Nephron progenitor cell (in vitro differentiated cells): ENCODE measurements around the gene GRIK5.

Experiments used
- DNase-seq: peaks from one replicate; pipeline ENCODE4 v3.0.0; 2021
- H3K27ac Mint-ChIP-seq: 2 replicates; pipeline ENCODE4 v1.8.0; 2021; ENCODE audit warnings: mild to moderate bottlenecking, moderate library complexity, mixed read lengths
- H3K27me3 Mint-ChIP-seq: 2 replicates; pipeline ENCODE4 v1.8.0; 2021; ENCODE audit warnings: mild to moderate bottlenecking, low read depth, mixed read lengths; ENCODE audit not compliant: poor library complexity
- H3K36me3 Mint-ChIP-seq: 2 replicates; pipeline ENCODE4 v1.8.0; 2021; ENCODE audit warnings: low read depth, mixed read lengths
- H3K4me1 Mint-ChIP-seq: 2 replicates; pipeline ENCODE4 v1.8.0; 2021; ENCODE audit warnings: mixed read lengths
- H3K4me3 Mint-ChIP-seq: 2 replicates; pipeline ENCODE4 v1.8.0; 2021; ENCODE audit warnings: mild to moderate bottlenecking, moderate library complexity, mixed read lengths
- H3K9me3 Mint-ChIP-seq: 2 replicates; pipeline ENCODE4 v1.8.0; 2021; ENCODE audit warnings: mild to moderate bottlenecking, moderate library complexity, mixed read lengths
- TF ChIP-seq, protein P1 (sequence below): fragments of 200-600 bp; sonication (generic); IDR thresholded peaks from 2 replicates; pipeline ENCODE4 v1.5.0; 2021; ENCODE audit warnings: antibody characterized with exemption

Gene GRIK5

DNA sequence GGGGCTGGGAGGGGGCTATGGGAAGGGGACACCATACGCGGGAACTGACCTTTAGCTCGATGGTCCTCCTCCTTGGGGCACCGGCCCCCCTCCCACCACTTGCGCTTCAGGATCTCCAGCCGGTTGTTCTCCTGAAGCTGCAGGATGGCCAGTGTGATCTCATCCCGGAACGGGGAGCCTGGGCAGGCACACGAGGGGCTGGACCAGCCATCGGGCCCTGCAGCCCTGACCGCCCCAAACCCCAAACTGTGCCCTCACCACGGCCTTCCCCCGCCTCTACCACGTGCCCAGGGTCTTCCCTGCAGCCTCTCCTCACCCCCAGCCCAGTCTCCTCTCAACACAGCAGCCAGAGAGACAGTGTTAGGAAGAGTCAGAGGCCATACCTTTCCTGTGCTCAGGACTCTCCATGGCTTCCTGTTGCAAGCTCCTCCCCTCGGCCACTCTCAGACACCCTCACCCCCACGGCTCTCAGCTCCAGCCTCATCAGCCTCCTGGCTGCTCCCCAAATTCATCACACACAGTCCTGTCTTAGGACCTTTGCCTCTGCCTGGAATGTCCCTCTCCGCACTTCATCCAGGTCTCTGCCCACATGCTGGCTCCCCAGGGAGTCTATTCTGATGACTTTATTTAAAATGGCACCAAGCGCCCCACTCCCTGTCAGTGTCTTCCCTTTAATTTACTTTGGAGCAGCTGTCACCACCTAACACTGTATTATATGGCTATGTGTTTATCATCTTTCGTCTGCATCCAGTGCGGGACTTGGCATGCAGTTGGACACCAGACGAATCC is 66.3 kb downstream of the GRIK5 start:
- Mint-ChIP-seq H3K27ac (no peak overlapping the region), H3K4me3 (no peak overlapping the region), H3K4me1 (peaks cover 5% of the 10 kb centered on the region)

DNA sequence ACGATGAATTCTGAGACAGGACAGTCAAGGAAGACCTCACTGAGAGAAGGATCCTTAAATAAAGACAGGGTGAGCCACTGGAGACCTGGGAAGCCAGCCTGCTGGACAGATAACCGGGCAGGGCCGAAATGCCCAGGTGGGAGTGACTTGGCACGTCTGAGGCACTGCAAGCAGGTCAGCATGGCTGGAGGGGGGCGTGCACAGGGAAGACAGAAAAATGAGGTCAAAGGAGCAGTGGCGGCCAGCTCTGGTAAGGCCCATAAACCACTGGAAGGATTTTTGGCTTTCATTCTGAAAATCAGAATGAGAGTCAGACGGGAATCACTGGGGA is 70.2 kb downstream of the GRIK5 start:
- Mint-ChIP-seq H3K27ac (no peak overlapping the region), H3K27me3 (peaks cover 88% of the 10 kb centered on the region), H3K9me3 (no peaks in the 10 kb centered on the region), H3K4me1 (peaks cover 20% of the 10 kb centered on the region), H3K36me3 (no peaks in the 10 kb centered on the region), H3K4me3 (peak overlapping the region; percentile 72)
- DNase-seq = no peak
- TF ChIP-seq, protein P1, sequence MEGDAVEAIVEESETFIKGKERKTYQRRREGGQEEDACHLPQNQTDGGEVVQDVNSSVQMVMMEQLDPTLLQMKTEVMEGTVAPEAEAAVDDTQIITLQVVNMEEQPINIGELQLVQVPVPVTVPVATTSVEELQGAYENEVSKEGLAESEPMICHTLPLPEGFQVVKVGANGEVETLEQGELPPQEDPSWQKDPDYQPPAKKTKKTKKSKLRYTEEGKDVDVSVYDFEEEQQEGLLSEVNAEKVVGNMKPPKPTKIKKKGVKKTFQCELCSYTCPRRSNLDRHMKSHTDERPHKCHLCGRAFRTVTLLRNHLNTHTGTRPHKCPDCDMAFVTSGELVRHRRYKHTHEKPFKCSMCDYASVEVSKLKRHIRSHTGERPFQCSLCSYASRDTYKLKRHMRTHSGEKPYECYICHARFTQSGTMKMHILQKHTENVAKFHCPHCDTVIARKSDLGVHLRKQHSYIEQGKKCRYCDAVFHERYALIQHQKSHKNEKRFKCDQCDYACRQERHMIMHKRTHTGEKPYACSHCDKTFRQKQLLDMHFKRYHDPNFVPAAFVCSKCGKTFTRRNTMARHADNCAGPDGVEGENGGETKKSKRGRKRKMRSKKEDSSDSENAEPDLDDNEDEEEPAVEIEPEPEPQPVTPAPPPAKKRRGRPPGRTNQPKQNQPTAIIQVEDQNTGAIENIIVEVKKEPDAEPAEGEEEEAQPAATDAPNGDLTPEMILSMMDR = no peak

More for the DNA sequence above, 66.3 kb downstream of the GRIK5 start:
- TF ChIP-seq, protein P1 = no peak
- Mint-ChIP-seq H3K27me3 (peaks cover 57% of the 10 kb centered on the region), H3K36me3 (peaks cover 4% of the 10 kb centered on the region), H3K9me3 (peaks cover 2% of the 10 kb centered on the region)
- no peak for DNase-seq

DNA sequence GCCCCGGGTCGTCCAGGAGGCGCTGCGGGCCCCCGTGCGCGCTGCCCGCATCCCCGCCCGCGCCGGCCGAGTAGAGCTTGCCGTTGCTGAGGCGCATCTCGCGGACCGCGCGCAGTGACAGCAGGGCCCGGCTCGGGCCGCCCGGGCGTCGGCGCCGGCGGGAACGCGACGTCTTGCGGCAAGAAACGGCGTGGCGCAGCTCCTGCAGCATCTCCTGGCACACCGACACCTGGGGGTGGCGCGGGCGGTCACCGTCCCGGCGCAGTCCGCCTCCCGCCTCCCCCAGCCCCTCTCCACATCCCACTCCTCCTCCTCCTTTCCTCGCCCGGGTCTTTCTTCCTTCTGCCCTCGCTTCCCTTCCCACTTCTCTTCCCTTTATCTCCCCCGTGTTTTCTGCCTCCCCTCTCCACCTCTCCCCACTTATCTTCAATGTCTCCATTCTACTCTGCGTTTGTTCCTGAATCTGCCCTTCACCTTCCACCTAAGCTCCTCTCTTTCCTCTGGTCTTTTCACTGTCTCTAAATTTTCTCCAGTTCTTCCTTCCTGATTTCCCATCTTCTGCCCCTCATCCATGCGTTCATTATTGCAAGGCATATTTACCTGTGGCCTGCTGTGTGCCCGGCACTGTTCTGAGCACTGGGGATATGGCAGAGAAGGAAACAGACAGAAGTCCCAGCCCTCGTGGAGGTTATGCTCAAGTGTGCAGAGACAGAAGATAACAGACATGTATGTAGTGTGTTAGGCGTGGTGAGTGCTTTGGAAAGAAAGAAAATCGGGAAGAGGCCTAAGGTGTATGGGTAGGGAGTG is 70.7 kb downstream of the GRIK5 start:
- no peaks in the 10 kb centered on the region for H3K36me3 Mint-ChIP-seq
- DNase-seq = peak; percentile 53
- H3K4me3 Mint-ChIP-seq = peak overlapping the region; percentile 72
- H3K27ac Mint-ChIP-seq = no peak overlapping the region
- H3K4me1 Mint-ChIP-seq = peaks cover 21% of the 10 kb centered on the region
- TF ChIP-seq, protein P1 = no peak
- no peaks in the 10 kb centered on the region for H3K9me3 Mint-ChIP-seq
- peaks cover 91% of the 10 kb centered on the region for H3K27me3 Mint-ChIP-seq

DNA sequence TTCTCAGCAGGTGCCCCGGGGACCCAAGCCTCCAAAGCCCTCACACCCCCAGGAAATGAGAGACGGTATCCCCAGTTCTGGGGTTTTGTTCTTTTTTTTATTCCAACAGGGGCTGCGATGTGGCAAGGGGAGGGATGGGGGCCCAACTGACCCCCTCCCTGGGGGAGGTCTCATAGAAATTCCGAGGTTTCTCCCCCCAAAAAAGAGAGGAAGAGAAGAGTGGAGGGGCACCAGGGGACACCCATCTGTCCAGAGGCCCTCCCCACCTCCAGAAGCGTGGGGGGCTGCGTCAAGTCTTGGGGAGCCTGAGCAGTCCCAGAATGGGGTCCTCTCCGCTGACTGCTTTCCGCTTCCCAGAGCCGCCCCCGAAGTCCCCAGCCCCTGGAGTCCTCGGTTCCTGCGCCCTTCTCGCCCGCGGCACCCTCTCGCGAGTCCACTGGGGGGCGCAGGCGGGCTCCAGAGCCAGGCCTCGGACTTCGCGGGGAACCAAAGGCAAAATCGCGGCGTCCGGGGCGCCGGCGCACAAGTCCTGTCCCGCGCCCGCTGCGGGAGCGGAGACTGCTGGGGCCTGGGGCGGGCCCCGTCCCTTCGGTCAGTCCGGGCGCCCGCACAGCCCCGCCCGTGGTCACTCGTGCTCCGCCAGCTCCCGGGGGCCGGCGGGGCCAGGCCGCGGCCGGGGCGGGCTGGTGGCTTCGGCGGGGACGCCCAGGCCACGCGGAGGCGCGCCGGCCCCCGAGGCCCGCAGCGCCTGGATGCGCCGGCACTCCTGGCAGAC is 71.6 kb downstream of the GRIK5 start:
- no peaks in the 10 kb centered on the region for H3K9me3 Mint-ChIP-seq
- TF ChIP-seq, protein P1 = peak; percentile 75
- no peak overlapping the region for H3K27ac Mint-ChIP-seq
- peaks cover 88% of the 10 kb centered on the region for H3K27me3 Mint-ChIP-seq
- peak; percentile 85 for DNase-seq
- H3K4me1 Mint-ChIP-seq = peaks cover 24% of the 10 kb centered on the region
- H3K36me3 Mint-ChIP-seq = no peaks in the 10 kb centered on the region
- H3K4me3 Mint-ChIP-seq = no peak overlapping the region

DNA sequence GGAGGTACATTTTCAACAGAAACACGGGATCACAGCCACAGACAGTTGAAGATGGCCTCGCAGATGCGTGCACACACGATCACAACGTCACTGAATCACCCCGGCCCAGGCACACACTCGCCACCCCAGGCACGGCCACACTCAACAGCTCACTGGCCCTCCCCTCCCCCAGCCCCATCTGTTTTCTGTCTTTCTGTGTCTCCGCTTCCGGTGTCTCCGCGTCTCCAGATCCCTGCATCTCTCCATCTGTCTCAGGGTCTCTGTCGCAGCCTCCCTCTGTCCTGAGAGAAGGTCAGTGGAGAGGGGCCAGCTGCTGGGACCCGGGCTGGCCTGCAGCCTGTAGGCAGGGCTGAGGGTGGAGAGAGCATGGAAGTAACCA is 72.2 kb downstream of the GRIK5 start:
- H3K4me3 Mint-ChIP-seq = no peak overlapping the region
- H3K27me3 Mint-ChIP-seq = peaks cover 92% of the 10 kb centered on the region
- no peak overlapping the region for H3K27ac Mint-ChIP-seq
- no peak for DNase-seq
- H3K4me1 Mint-ChIP-seq = peaks cover 27% of the 10 kb centered on the region
- H3K36me3 Mint-ChIP-seq = no peaks in the 10 kb centered on the region
- no peaks in the 10 kb centered on the region for H3K9me3 Mint-ChIP-seq
- TF ChIP-seq, protein P1 = no peak
